AG09309 (cell line): Measurements from ENCODE around the gene SMIM14.
"Not testable (repeated sequence)": the region's sequence is repeated elsewhere in the genome, so short reads cannot be mapped to it uniquely, and the experiment has no call there.

Experiments
- DNase-seq: peaks from one replicate; pipeline ENCODE4 v3.0.0-alpha.2; 2010; ENCODE audit warnings: low read depth
- H3K4me3 ChIP-seq: 2 replicates; pipeline ENCODE4 v1.5.1; 2011; ENCODE audit warnings: mild to moderate bottlenecking, low read depth, low read length, moderate library complexity; ENCODE audit not compliant: control insufficient read depth
- CTCF ChIP-seq: IDR thresholded peaks from 2 replicates; pipeline ENCODE4 v1.5.1; 2011; ENCODE audit warnings: mild to moderate bottlenecking, low read depth, low read length, inconsistent platforms; ENCODE audit not compliant: insufficient read depth, control insufficient read depth; ENCODE audit errors: missing control alignments

SMIM14 gene

GRCh38 chr4:39638354-39639239 lies at the start of gene SMIM14:
Gene SMIM14, minus strand, starts transcription at chr4:39638865. Its CDS starts 33,720 bp downstream, at chr4:39605145.
- DNase-seq, result peak; percentile 91
- peak within 1 kb of the TSS; percentile 95 for H3K4me3 ChIP-seq
- no peak for TF ChIP-seq CTCF

- TF ChIP-seq CTCF, result no peak
- no peak overlapping the region for H3K4me3 ChIP-seq
- DNase-seq, result no peak
Measured at GRCh38 chr4:39687014-39687413, 48.3 kb upstream of the SMIM14 start.

DNA sequence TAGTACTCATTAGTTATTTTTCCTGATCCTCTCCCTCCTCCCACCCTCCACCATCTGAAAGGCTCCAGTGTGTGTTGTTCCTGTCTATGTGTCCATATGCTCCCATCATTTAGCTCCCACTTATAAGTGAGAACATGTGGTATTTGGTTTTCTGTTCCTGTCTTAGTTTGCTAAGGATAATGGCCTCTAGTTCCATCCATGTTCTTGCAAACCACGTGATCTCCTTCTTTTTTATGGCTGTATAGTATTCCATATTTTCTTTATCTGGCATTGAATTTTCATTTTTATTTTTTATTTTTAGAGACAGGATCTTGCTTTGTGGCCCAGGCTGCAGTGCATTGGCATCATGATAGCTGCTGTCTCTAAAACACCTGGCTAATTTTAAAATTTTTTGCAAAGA lies 47.3 kb upstream of the SMIM14 start:
- DNase-seq, result no peak
- H3K4me3 ChIP-seq, result no peak overlapping the region
- no peak for TF ChIP-seq CTCF

GRCh38 chr4:39682138-39682537 lies 43.5 kb upstream of the SMIM14 start:
- no peak overlapping the region for H3K4me3 ChIP-seq
- no peak for DNase-seq
- TF ChIP-seq CTCF, result no peak

- H3K4me3 ChIP-seq, DNase-seq: not testable (repeated sequence)
Measured at GRCh38 chr4:39681003-39681402, 42.3 kb upstream of the SMIM14 start.

DNA sequence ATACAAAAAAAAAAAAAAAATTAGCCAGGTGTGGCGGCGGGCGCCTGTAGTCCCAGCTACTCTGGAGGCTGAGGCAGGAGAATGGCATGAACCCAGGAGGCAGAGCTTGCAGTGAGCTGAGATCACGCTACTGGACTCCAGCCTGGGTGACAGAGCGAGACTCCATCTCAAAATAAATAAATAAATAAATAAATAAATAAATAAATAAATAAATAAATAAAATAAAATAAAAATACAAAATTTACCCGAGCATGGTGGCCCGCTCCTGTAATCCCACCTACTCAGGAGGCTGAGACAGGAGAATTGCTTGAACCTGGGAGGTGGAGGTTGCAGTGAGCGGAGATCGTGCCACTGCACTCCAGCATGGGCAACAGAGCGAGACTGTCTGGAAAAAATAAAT lies 37.0 kb upstream of the SMIM14 start:
- not testable (repeated sequence) for DNase-seq, H3K4me3 ChIP-seq

GRCh38 chr4:39670296-39670695 lies 31.6 kb upstream of the SMIM14 start:
- not testable (repeated sequence) for DNase-seq, H3K4me3 ChIP-seq

GRCh38 chr4:39668887-39669286 lies 30.2 kb upstream of the SMIM14 start:
- no peak for TF ChIP-seq CTCF
- DNase-seq, result no peak
- H3K4me3 ChIP-seq, result no peak overlapping the region
